ENCODE results near the gene LCN10. TPM values are rescaled to one million over a fixed set of nuclear protein-coding genes. Genes with fewer than 3 reads are reported as not detected.

Gene LCN10
- total and polyA plus RNA-seq, 5 donors from 2014 or later: 0.30 to 3.9 (median 2.6) TPM

DNA sequence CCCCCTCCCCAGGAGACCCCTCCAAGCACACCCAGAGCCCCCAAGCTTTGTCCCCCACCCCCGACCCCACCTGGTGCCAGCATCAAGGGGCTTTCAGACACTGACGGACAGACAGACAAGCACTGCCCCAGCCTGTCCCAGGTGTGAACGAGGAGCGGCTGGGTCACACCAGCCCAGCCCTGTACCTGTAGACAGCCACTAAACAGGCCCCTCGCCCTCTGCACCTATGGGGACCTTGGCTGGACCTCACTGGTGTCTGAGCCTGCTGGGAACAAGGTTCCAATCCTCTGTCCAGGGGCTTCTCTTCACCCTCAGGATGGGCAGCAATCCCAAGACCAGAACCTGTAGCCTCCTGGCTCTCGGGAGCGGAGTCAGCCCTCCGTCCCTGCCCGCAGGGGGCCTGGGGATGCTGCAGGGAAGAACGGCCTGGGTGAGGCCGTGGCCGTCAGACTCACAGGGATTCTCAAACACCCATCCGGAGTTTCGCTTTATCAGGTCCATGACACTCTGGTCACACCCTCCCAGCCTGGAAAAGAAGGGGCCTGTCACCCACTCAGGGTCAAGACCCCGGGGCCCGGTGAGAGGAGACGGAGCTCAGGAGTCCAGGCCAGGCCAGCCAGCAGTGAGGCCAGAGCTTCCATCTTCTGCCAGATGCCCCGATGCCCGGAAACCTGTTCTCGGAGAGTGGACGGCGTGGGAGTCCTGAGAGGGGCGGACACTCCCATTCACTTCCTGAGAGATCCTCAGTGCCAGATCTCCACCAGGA, 2.8 kb upstream of the LCN10 start:
- no peaks in the 10 kb centered on the region for H3K27me3 ChIP-seq (ENCODE audit: control insufficient read depth, insufficient read depth, low read length)
- H3K4me1 ChIP-seq (ENCODE audit: control insufficient read depth, insufficient read depth, low read length, poor library complexity, severe bottlenecking): peaks cover 17% of the 10 kb centered on the region
- Mint-ChIP-seq H3K27ac (no peak overlapping the region), H3K9me3 (peaks cover 0 to 1% (median 0%) of the 10 kb centered on the region in 7 donors), H3K4me3 (no peak overlapping the region), H3K4me1 (peaks cover 0 to 8% (median 0%) of the 10 kb centered on the region in 4 donors), H3K36me3 (no peaks in the 10 kb centered on the region), H3K27me3 (peaks cover 3% of the 10 kb centered on the region)
- no peaks in the 10 kb centered on the region for H3K9me3 ChIP-seq (ENCODE audit: control insufficient read depth in 2 of 2, low read length in 2 of 2)
- ATAC-seq (ENCODE audit: low read depth in 2 of 2) (no peak), DNase-seq (no peak)
- no peak overlapping the region for H3K27ac ChIP-seq (ENCODE audit: insufficient read depth, low read length, poor library complexity, severe bottlenecking)
- no peaks in the 10 kb centered on the region for H3K36me3 ChIP-seq (ENCODE audit: control insufficient read depth, insufficient read depth, low read length)
- H3K4me3 ChIP-seq (ENCODE audit: low read depth, low read length): no peak overlapping the region

DNA sequence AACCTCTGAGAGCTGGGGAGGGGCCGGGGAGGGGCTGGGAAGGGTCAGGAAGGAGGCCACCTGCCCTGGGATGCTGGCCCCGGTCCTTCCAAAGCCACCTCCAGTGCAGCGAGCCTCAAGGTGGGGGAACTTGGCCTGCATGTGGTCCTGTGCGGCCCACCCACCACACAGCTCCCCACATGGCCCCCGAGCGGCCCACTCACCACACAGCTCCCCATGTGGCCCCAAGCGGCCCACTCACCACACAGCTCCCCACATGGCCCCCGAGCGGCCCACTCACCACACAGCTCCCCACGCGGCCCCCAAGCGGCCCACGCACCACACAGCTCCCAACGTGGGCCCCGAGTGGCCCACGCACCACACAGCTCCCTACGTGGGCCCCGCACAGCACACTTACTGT, 2.0 kb upstream of the LCN10 start:
- no peak overlapping the region for H3K4me3 ChIP-seq (ENCODE audit: low read depth, low read length)
- H3K4me1 ChIP-seq (ENCODE audit: control insufficient read depth, insufficient read depth, low read length, poor library complexity, severe bottlenecking): peaks cover 17% of the 10 kb centered on the region
- H3K27ac Mint-ChIP-seq: no peak overlapping the region
- H3K36me3 ChIP-seq (ENCODE audit: control insufficient read depth, insufficient read depth, low read length): no peaks in the 10 kb centered on the region
- H3K9me3 Mint-ChIP-seq: no peaks in the 10 kb centered on the region
- no peak for DNase-seq
- no peaks in the 10 kb centered on the region for H3K9me3 ChIP-seq (ENCODE audit: control insufficient read depth in 2 of 2, low read length in 2 of 2)
- H3K4me1 Mint-ChIP-seq: peaks cover 0 to 8% (median 0%) of the 10 kb centered on the region in 4 donors
- no peaks in the 10 kb centered on the region for H3K27me3 ChIP-seq (ENCODE audit: control insufficient read depth, insufficient read depth, low read length)
- H3K4me3 Mint-ChIP-seq: no peak overlapping the region
- no peaks in the 10 kb centered on the region for H3K36me3 Mint-ChIP-seq
- no peak for ATAC-seq (ENCODE audit: low read depth in 2 of 2)
- no peaks in the 10 kb centered on the region for H3K27me3 Mint-ChIP-seq
- H3K27ac ChIP-seq (ENCODE audit: insufficient read depth, low read length, poor library complexity, severe bottlenecking): no peak overlapping the region

DNA sequence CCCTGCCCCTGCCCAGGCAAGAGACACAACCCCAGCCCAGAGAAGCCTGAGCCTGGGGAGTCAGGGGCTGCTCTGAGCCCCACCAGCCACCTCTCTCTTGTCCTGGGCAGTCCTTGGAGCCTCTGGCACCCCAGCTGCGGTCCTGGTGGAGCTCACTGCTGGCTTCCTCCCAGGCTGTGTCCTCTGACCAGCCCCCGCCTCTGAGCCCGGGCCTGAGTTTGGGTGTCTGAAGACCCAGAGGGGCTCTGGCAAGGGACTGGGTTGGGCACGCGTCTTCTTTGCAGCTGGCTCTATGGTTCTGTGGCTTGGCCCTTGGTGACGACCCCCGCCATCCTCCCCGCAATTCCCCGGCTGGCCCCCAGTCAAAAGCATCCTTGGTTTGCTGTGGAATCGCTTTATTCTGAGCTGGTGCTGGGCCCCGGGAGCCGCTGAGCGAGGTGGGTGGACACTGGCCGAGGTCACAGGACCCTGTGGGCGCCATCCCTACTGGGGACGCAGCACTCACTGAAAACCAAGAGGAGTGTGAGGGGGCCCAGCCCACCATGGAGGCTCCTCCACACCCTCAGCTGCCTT, 985 bp upstream of the LCN10 start:
- H3K36me3 ChIP-seq (ENCODE audit: control insufficient read depth, insufficient read depth, low read length): no peaks in the 10 kb centered on the region
- DNase-seq (no peak), ATAC-seq (ENCODE audit: low read depth in 2 of 2) (no peak)
- H3K9me3 ChIP-seq (ENCODE audit: control insufficient read depth in 2 of 2, low read length in 2 of 2): no peaks in the 10 kb centered on the region
- no peak overlapping the region for H3K4me3 ChIP-seq (ENCODE audit: low read depth, low read length)
- Mint-ChIP-seq H3K36me3 (no peaks in the 10 kb centered on the region), H3K27me3 (no peaks in the 10 kb centered on the region), H3K4me3 (no peak overlapping the region), H3K4me1 (peaks cover 0 to 8% (median 0%) of the 10 kb centered on the region in 4 donors), H3K9me3 (no peaks in the 10 kb centered on the region), H3K27ac (no peak overlapping the region)
- H3K27me3 ChIP-seq (ENCODE audit: control insufficient read depth, insufficient read depth, low read length): no peaks in the 10 kb centered on the region
- H3K4me1 ChIP-seq (ENCODE audit: control insufficient read depth, insufficient read depth, low read length, poor library complexity, severe bottlenecking): peaks cover 17% of the 10 kb centered on the region
- H3K27ac ChIP-seq (ENCODE audit: insufficient read depth, low read length, poor library complexity, severe bottlenecking): no peak overlapping the region

DNA sequence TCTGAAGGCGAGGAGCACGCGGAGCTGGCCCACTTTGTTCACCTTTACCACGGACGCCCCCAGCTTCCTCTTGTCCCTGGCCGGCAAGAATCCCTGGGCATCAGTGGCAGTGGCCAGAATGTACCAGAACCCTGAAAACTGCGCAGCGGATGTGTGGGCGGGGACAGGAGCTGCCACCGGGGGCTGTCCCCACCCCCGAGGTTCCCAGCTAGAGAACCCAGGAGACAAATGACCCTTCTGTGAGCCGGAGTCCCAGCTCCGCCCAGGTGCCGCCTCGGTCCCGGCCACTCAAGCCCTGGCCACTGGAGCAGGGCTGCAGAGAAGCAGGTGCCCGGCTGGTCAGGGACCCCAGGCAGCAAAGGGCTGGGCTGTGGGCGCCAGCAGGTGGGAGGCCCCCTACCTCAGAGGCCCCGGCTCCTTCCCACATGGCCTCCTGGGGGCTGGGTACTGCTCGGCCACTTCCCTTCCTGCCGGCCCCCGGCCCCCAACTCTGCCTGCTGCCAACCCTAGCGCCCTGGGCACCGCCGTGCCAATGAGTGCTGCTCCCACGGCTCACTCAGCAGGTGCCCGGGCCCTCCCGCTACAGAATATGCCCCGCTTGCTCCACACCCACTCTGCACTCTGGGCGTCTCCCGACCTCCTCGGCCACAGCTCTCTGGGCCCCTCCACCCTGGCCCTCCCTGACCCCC, 713 bp downstream of the LCN10 start:
- peaks cover 0 to 2% (median 0%) of the 10 kb centered on the region in 7 donors for H3K9me3 Mint-ChIP-seq
- Histone ChIP-seq H3K4me3 (ENCODE audit: low read depth, low read length) (peak overlapping the region; percentile 19), H3K4me1 (ENCODE audit: control insufficient read depth, insufficient read depth, low read length, poor library complexity, severe bottlenecking) (peaks cover 17% of the 10 kb centered on the region), H3K27me3 (ENCODE audit: control insufficient read depth, insufficient read depth, low read length) (no peaks in the 10 kb centered on the region), H3K36me3 (ENCODE audit: control insufficient read depth, insufficient read depth, low read length) (no peaks in the 10 kb centered on the region), H3K9me3 (ENCODE audit: control insufficient read depth in 2 of 2, low read length in 2 of 2) (no peaks in the 10 kb centered on the region), H3K27ac (ENCODE audit: insufficient read depth, low read length, poor library complexity, severe bottlenecking) (no peak overlapping the region)
- H3K4me3 Mint-ChIP-seq: peak overlapping the region; percentile 38 to 86 (median 66)
- peak; percentile 31 to 50 for ATAC-seq (ENCODE audit: low read depth in 2 of 2)
- H3K4me1 Mint-ChIP-seq: peaks cover 0 to 11% (median 0%) of the 10 kb centered on the region in 4 donors
- no peaks in the 10 kb centered on the region for H3K27me3 Mint-ChIP-seq
- H3K27ac Mint-ChIP-seq: peak overlapping the region in 2 of 3 donors; percentile 49 to 52
- DNase-seq: peak in 1 of 3 donors; percentile 34
- H3K36me3 Mint-ChIP-seq: no peaks in the 10 kb centered on the region

DNA sequence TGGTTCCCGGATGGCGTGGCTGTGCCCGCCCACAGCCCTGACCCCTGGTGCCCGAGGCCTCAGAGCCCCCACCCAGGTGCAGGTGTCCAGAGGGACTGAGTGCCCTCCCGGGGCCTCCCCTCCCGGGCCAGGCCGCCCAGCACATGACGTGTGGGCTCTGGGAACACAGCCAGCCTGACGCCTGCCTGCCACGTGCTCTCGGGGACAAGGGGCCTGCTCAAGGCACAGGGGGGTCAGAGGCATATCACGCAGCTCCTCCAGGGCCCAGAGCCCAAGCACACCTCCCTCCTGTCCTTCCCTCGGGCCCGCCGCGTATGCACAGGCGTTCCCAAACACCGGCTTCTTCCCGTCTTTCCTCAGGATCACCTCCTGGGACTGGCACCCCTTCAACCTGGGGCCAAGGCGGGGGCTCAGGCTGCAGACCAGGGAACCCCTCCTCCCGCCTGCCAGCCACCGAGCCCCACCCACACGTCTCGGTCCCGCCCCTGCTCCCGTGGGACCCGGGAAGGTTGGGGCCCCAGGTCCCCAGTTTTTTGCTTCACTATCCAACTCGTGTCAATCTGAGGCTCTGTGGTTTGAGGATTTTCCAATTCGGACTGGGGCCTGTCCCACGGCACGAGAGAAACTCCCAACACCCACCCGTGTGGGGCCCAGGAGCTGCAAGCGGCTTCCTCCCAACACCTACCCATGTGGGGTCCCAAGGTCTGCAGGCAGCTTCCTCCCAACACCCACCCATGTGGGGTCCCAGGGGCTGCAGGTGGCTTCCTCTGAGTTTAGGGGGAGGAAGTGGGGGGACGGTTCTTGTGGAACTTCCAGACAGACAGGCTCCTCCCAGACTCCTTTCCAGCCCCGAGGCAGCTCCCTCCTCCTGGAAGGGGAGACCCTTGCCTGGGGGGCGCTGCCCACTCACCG, 1.5 kb downstream of the LCN10 start:
- Histone ChIP-seq H3K9me3 (ENCODE audit: control insufficient read depth in 2 of 2, low read length in 2 of 2) (no peaks in the 10 kb centered on the region), H3K27me3 (ENCODE audit: control insufficient read depth, insufficient read depth, low read length) (no peaks in the 10 kb centered on the region), H3K27ac (ENCODE audit: insufficient read depth, low read length, poor library complexity, severe bottlenecking) (no peak overlapping the region), H3K36me3 (ENCODE audit: control insufficient read depth, insufficient read depth, low read length) (no peaks in the 10 kb centered on the region), H3K4me1 (ENCODE audit: control insufficient read depth, insufficient read depth, low read length, poor library complexity, severe bottlenecking) (peaks cover 17% of the 10 kb centered on the region), H3K4me3 (ENCODE audit: low read depth, low read length) (peak overlapping the region; percentile 19)
- Mint-ChIP-seq H3K36me3 (no peaks in the 10 kb centered on the region), H3K9me3 (peaks cover 0 to 2% (median 0%) of the 10 kb centered on the region in 7 donors), H3K27me3 (peaks cover 4% of the 10 kb centered on the region), H3K4me1 (peaks cover 0 to 11% (median 0%) of the 10 kb centered on the region in 4 donors), H3K4me3 (peak overlapping the region; percentile 38 to 86 (median 66)), H3K27ac (peak overlapping the region in 2 of 3 donors; percentile 49 to 51)
- DNase-seq (no peak), ATAC-seq (ENCODE audit: low read depth in 2 of 2) (peak; percentile 8 to 21)

DNA sequence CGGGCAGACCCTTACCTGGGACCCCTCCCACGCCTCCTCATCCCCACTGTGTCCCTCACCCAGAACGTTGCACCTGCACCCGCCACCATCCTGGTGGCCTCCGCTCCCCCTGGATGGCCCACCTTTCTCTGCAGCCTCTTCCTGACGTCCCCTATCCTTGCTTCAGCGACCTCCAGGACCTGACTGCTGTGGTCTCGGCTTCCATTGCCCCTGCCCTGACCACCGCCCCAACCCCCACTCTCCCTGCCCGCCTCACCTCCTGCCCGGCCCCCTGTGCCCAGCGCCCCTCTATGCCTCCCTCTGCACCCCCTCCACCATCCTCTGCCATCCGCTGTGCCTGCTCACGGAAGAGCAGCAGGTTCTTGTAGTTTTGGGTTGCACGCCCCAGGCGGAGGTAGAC, 2.2 kb downstream of the LCN10 start:
- DNase-seq: no peak
- peaks cover 0 to 11% (median 0%) of the 10 kb centered on the region in 4 donors for H3K4me1 Mint-ChIP-seq
- no peak overlapping the region for H3K27ac ChIP-seq (ENCODE audit: insufficient read depth, low read length, poor library complexity, severe bottlenecking)
- H3K9me3 ChIP-seq (ENCODE audit: control insufficient read depth in 2 of 2, low read length in 2 of 2): no peaks in the 10 kb centered on the region
- no peaks in the 10 kb centered on the region for H3K36me3 Mint-ChIP-seq
- no peak for ATAC-seq (ENCODE audit: low read depth in 2 of 2)
- no peaks in the 10 kb centered on the region for H3K27me3 ChIP-seq (ENCODE audit: control insufficient read depth, insufficient read depth, low read length)
- H3K4me3 ChIP-seq (ENCODE audit: low read depth, low read length): no peak overlapping the region
- peaks cover 5% of the 10 kb centered on the region for H3K27me3 Mint-ChIP-seq
- H3K4me3 Mint-ChIP-seq: peak overlapping the region in 3 of 4 donors; percentile 46 to 64 (median 60)
- no peaks in the 10 kb centered on the region for H3K36me3 ChIP-seq (ENCODE audit: control insufficient read depth, insufficient read depth, low read length)
- H3K4me1 ChIP-seq (ENCODE audit: control insufficient read depth, insufficient read depth, low read length, poor library complexity, severe bottlenecking): peaks cover 17% of the 10 kb centered on the region
- peaks cover 0 to 2% (median 0%) of the 10 kb centered on the region in 7 donors for H3K9me3 Mint-ChIP-seq
- H3K27ac Mint-ChIP-seq: peak overlapping the region in 1 of 3 donors; percentile 67

DNA sequence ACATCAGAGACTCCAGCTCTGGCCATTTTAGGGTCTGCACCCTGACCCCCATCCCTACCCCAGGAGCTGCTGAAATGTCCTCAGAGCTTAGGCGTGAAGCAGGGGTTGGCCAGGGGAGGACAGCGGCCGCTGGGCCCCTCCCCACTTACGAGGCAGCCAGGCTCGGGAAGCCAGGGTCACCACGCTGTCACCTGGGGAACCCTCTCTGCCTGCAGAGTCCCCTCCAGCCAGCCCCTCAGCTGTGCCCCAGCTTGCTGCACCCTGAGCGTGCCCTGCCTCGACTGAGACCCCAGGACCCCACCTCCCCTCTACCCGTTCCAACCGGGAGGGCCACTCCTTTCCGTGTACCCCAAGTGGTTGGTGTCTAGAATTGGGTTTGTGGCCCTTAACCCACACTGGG, 2.7 kb downstream of the LCN10 start:
- Histone ChIP-seq H3K9me3 (ENCODE audit: control insufficient read depth in 2 of 2, low read length in 2 of 2) (no peaks in the 10 kb centered on the region), H3K4me3 (ENCODE audit: low read depth, low read length) (no peak overlapping the region), H3K27ac (ENCODE audit: insufficient read depth, low read length, poor library complexity, severe bottlenecking) (no peak overlapping the region), H3K27me3 (ENCODE audit: control insufficient read depth, insufficient read depth, low read length) (no peaks in the 10 kb centered on the region), H3K4me1 (ENCODE audit: control insufficient read depth, insufficient read depth, low read length, poor library complexity, severe bottlenecking) (peaks cover 17% of the 10 kb centered on the region), H3K36me3 (ENCODE audit: control insufficient read depth, insufficient read depth, low read length) (no peaks in the 10 kb centered on the region)
- peaks cover 5% of the 10 kb centered on the region for H3K27me3 Mint-ChIP-seq
- H3K9me3 Mint-ChIP-seq: peaks cover 0 to 2% (median 0%) of the 10 kb centered on the region in 7 donors
- no peak for DNase-seq
- H3K4me1 Mint-ChIP-seq: peaks cover 0 to 11% (median 0%) of the 10 kb centered on the region in 4 donors
- H3K4me3 Mint-ChIP-seq: peak overlapping the region in 2 of 4 donors; percentile 60 to 64
- peak overlapping the region in 1 of 3 donors; percentile 67 for H3K27ac Mint-ChIP-seq
- ATAC-seq (ENCODE audit: low read depth in 2 of 2): no peak
- H3K36me3 Mint-ChIP-seq: no peaks in the 10 kb centered on the region
